Astrocyte (in vitro differentiated cells and primary cell): ENCODE results near the gene XPO6. TPM values are rescaled to one million over a fixed set of nuclear protein-coding genes. Genes with fewer than 3 reads are reported as not detected.

Experiments used
- DNase-seq: peaks from one replicate; pipeline ENCODE4 v3.0.0-alpha.2; 2010; ENCODE audit warnings: low read depth
- FAIRE-seq: peaks from 2 replicates; lab custom pipeline; 2011; peaks lifted over from hg19 to GRCh38; lab: Jason Lieb, UNC
- H2AFZ ChIP-seq: 2 replicates; pipeline ENCODE4 v1.6.0; 2012; ENCODE audit warnings: low read depth, low read length, inconsistent platforms
- H3K27ac ChIP-seq: 2 replicates; pipeline ENCODE4 v1.5.1; 2011; ENCODE audit warnings: low read depth, low read length, inconsistent platforms
- H3K27me3 ChIP-seq: 2 replicates; pipeline ENCODE4 v1.6.0; 2011; ENCODE audit warnings: low read length, inconsistent platforms; ENCODE audit not compliant: insufficient read depth
- H3K36me3 ChIP-seq: 2 replicates; pipeline ENCODE4 v1.5.1; 2011; ENCODE audit warnings: low read length, inconsistent platforms; ENCODE audit not compliant: insufficient read depth
- H3K4me1 ChIP-seq: 2 replicates; pipeline ENCODE4 v1.5.1; 2011; ENCODE audit warnings: low read length, inconsistent platforms; ENCODE audit not compliant: insufficient read depth
- H3K4me2 ChIP-seq: 2 replicates; pipeline ENCODE4 v1.6.0; 2012; ENCODE audit warnings: low read length, inconsistent platforms
- H3K4me3 ChIP-seq: 2 replicates; pipeline ENCODE4 v1.5.1; 2011; ENCODE audit warnings: low read depth, mild to moderate bottlenecking, low read length, inconsistent platforms; ENCODE audit not compliant: insufficient read depth
- H3K79me2 ChIP-seq: 2 replicates; pipeline ENCODE4 v1.6.0; 2012; ENCODE audit warnings: mild to moderate bottlenecking, low read length, inconsistent platforms; ENCODE audit not compliant: insufficient read depth
- H3K9ac ChIP-seq: 2 replicates; pipeline ENCODE4 v1.6.0; 2012; ENCODE audit warnings: mild to moderate bottlenecking, low read length, inconsistent platforms
- H3K9me3 ChIP-seq: 2 replicates; pipeline ENCODE4 v1.5.1; 2012; ENCODE audit warnings: low read depth, mild to moderate bottlenecking, low read length, inconsistent platforms; ENCODE audit not compliant: insufficient read depth
- H4K20me1 ChIP-seq: 2 replicates; pipeline ENCODE4 v1.6.0; 2012; ENCODE audit warnings: low read length, inconsistent platforms; ENCODE audit not compliant: insufficient read depth
- H3K27ac Mint-ChIP-seq: one replicate; pipeline ENCODE4 v1.8.0; 2021; ENCODE audit warnings: mild to moderate bottlenecking, mixed read lengths; ENCODE audit not compliant: unreplicated experiment
- H3K27me3 Mint-ChIP-seq: one replicate; pipeline ENCODE4 v1.8.0; 2021; ENCODE audit warnings: low read depth, mixed read lengths; ENCODE audit not compliant: unreplicated experiment
- H3K36me3 Mint-ChIP-seq: one replicate; pipeline ENCODE4 v1.8.0; 2021; ENCODE audit warnings: low read depth, mixed read lengths; ENCODE audit not compliant: unreplicated experiment
- H3K4me1 Mint-ChIP-seq: one replicate; pipeline ENCODE4 v1.8.0; 2021; ENCODE audit warnings: low read depth, mixed read lengths; ENCODE audit not compliant: unreplicated experiment
- H3K4me3 Mint-ChIP-seq: one replicate; pipeline ENCODE4 v1.8.0; 2021; ENCODE audit warnings: mild to moderate bottlenecking, moderate library complexity, mixed read lengths; ENCODE audit not compliant: unreplicated experiment
- H3K9me3 Mint-ChIP-seq: one replicate; pipeline ENCODE4 v1.8.0; 2021; ENCODE audit warnings: mild to moderate bottlenecking, mixed read lengths; ENCODE audit not compliant: unreplicated experiment
- CTCF ChIP-seq: IDR thresholded peaks from 2 replicates; pipeline ENCODE4 v1.5.1; 2011; ENCODE audit warnings: low read depth, mild to moderate bottlenecking, inconsistent platforms, low read length, moderate library complexity; ENCODE audit not compliant: insufficient read depth
- EZH2 ChIP-seq: IDR thresholded peaks from 2 replicates; pipeline ENCODE4 v1.6.1; 2012; ENCODE audit warnings: mild to moderate bottlenecking, low read length, inconsistent platforms; ENCODE audit not compliant: insufficient read depth
- total RNA-seq: library from RNA; stranded (reverse); gene quantifications from 2 replicates; pipeline ENCODE4 v1.2.1, GENCODE V29; 2021

XPO6 gene
- total RNA-seq, 1 donor from 2014 or later: 135 TPM

GRCh38 chr16:28217326-28217725 lies 5.6 kb upstream of the XPO6 start:
- Histone ChIP-seq H3K4me1 (no peaks in the 10 kb centered on the region), H3K36me3 (no peaks in the 10 kb centered on the region), H3K27ac (no peak overlapping the region), H4K20me1 (no peaks in the 10 kb centered on the region), H3K4me3 (no peak overlapping the region), H3K4me2 (no peak overlapping the region), H2AFZ (no peak overlapping the region), H3K79me2 (no peaks in the 10 kb centered on the region), H3K9me3 (no peaks in the 10 kb centered on the region), H3K27me3 (no peaks in the 10 kb centered on the region), H3K9ac (no peak overlapping the region)
- Mint-ChIP-seq H3K27ac (no peak overlapping the region), H3K36me3 (no peaks in the 10 kb centered on the region), H3K9me3 (no peaks in the 10 kb centered on the region), H3K27me3 (no peaks in the 10 kb centered on the region), H3K4me1 (peaks cover 5% of the 10 kb centered on the region), H3K4me3 (no peak overlapping the region)
- FAIRE-seq (no peak), DNase-seq (no peak)
- TF ChIP-seq CTCF (no peak), EZH2 (no peak)

- H3K36me3 Mint-ChIP-seq: peaks cover 6% of the 10 kb centered on the region
- peaks cover 12% of the 10 kb centered on the region for H3K4me1 Mint-ChIP-seq
- FAIRE-seq (no peak), DNase-seq (no peak)
- Histone ChIP-seq H3K79me2 (peaks cover 33% of the 10 kb centered on the region), H3K4me3 (no peak overlapping the region), H3K27me3 (no peaks in the 10 kb centered on the region), H3K9me3 (no peaks in the 10 kb centered on the region), H3K27ac (no peak overlapping the region), H2AFZ (no peak overlapping the region), H3K36me3 (peaks cover 6% of the 10 kb centered on the region), H4K20me1 (peaks cover 24% of the 10 kb centered on the region), H3K9ac (no peak overlapping the region), H3K4me1 (peaks cover 14% of the 10 kb centered on the region), H3K4me2 (no peak overlapping the region)
- TF ChIP-seq EZH2: no peak
- no peak for TF ChIP-seq CTCF
- peak overlapping the region; percentile 43 for H3K4me3 Mint-ChIP-seq
- no peaks in the 10 kb centered on the region for H3K27me3 Mint-ChIP-seq
- no peaks in the 10 kb centered on the region for H3K9me3 Mint-ChIP-seq
- H3K27ac Mint-ChIP-seq: peak overlapping the region; percentile 79
Measured at GRCh38 chr16:28213396-28213795, 1.6 kb upstream of the XPO6 start.

- Histone ChIP-seq H3K36me3 (peaks cover 8% of the 10 kb centered on the region), H3K9ac (peak overlapping the region; percentile 66), H3K27me3 (no peaks in the 10 kb centered on the region), H3K4me2 (peak overlapping the region; percentile 94), H4K20me1 (peaks cover 33% of the 10 kb centered on the region), H3K79me2 (peaks cover 42% of the 10 kb centered on the region), H3K4me1 (peaks cover 14% of the 10 kb centered on the region), H3K4me3 (peak overlapping the region; percentile 85), H2AFZ (peak overlapping the region; percentile 98), H3K27ac (peak overlapping the region; percentile 82), H3K9me3 (no peaks in the 10 kb centered on the region)
- DNase-seq: no peak
- FAIRE-seq: no peak
- Mint-ChIP-seq H3K9me3 (no peaks in the 10 kb centered on the region), H3K27ac (peak overlapping the region; percentile 99), H3K4me1 (peaks cover 13% of the 10 kb centered on the region), H3K4me3 (peak overlapping the region; percentile 89), H3K36me3 (peaks cover 7% of the 10 kb centered on the region), H3K27me3 (no peaks in the 10 kb centered on the region)
- TF ChIP-seq CTCF: no peak
- no peak for TF ChIP-seq EZH2
Measured at GRCh38 chr16:28212532-28212873, 738 bp upstream of the XPO6 start.
